K562 (cell line): ENCODE measurements around the gene NDUFA3. TPM values are rescaled to one million over a fixed set of nuclear protein-coding genes. Genes with fewer than 3 reads are reported as not detected.
A peak's percentile ranks its signal among the peaks of the same experiment; 100 is the strongest.

Experiments used
- NR2C2 ChIP-seq, 2 experiments: fragments of 200-800 bp in 1 of 2; sonication (Bioruptor generic) in 1 of 2; sonication (generic) in 1 of 2; formaldehyde crosslinking in 1 of 2; IDR thresholded peaks; 2 replicates each; pipeline versions ENCODE4 v1.6.1 to v1.8.0; 2016 to 2022; ENCODE audit warnings: mild to moderate bottlenecking in 1 of 2, missing compliant biosample characterization in 1 of 2, missing genetic modification characterization in 1 of 2, missing genetic modification reagents in 1 of 2
- ZNF24 ChIP-seq: fragments of 450-650 bp; IDR thresholded peaks from 2 replicates; pipeline ENCODE4 v1.6.1; 2016
- polyA plus RNA-seq, 8 experiments: library from polyadenylated mRNA; depleted of rRNA in 4 of 8; stranded (reverse) in 5 of 8; unstranded in 3 of 8; fragments of >200 nt; fragmentation: Nextera tagmentation in 2 of 8; fragmentation: Illumina TruSeq in 1 of 8; extraction: Ambion mirVana in 2 of 8; extraction: Trizol in 1 of 8; gene quantifications; 2 replicates each; pipeline versions ENCODE4 v1.2.1 to v1.2.3, GENCODE V29; 2011 to 2014; ENCODE audit warnings: inconsistent platforms in 1 of 8, missing spikeins in 1 of 8
- total RNA-seq, 7 experiments: library from RNA; depleted of rRNA in 6 of 7; stranded (reverse); fragments of >200 nt in 6 of 7; fragmentation: Illumina TruSeq in 2 of 7; extraction: Trizol in 2 of 7; gene quantifications; 2 replicates each; pipeline versions ENCODE4 v1.2.1 to v1.2.3, GENCODE V29; 2011 to 2021; ENCODE audit warnings: low replicate concordance in 1 of 7
- TF ChIP-seq, protein P1 (sequence below): fragments of 200-400 bp; formaldehyde crosslinking; IDR thresholded peaks from 2 replicates; pipeline ENCODE4 v1.6.1; 2017; ENCODE audit warnings: mild to moderate bottlenecking, low read depth, low read length, moderate library complexity
- TF ChIP-seq, protein P2 (sequence below): IDR thresholded peaks from 3 replicates; pipeline ENCODE4 v1.6.1; 2011; ENCODE audit warnings: borderline replicate concordance, mild to moderate bottlenecking; ENCODE audit not compliant: insufficient read length, insufficient read depth
- TF ChIP-seq, protein P3 (sequence below): fragments of 450-650 bp; IDR thresholded peaks from 2 replicates; pipeline ENCODE4 v1.6.1; 2016; ENCODE audit warnings: borderline replicate concordance

The NDUFA3 gene
- total and polyA plus RNA-seq, 9 of the 15 experiments (the other 6 are each of a cell fraction or from before 2014, with no cell fraction given) = 39.2 to 279 (median 138) TPM

DNA sequence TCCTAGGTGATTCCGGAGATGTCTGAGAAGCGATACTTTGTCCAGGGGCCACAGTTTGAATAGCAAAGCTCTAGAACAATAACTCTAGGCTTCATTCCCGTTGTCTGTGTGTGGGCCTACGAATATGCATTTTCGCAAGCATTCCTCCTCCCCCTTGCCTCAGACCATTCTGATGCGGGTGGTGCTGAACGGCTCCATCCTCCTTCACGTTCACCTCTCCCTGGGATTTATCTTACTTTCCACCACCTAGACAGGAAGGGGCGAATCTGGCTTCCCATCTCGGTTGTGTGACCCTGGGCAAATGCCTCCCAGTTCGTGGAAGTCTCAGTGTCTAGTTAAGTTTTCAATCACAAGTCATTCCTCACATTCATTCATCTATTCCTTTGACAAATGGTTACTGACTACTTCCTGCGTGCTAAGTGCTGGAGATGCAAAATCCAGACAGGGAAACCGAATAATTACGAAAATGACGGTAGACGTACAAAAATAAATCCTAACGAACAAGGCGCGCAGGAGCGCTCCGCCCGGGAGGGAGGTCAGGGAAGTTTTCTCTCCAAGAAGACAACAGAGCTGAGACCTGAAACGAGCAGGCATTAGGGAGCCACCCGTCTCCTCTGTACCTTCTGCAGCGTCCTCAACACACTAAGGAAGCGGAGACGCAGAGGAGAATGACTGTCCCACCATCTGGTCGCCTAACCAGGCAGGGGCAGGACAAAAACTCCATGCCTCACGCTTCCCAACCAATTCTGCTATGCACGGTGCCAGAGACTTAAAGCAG lies 33.6 kb downstream of the NDUFA3 start (continued):
- TF ChIP-seq, protein P1, sequence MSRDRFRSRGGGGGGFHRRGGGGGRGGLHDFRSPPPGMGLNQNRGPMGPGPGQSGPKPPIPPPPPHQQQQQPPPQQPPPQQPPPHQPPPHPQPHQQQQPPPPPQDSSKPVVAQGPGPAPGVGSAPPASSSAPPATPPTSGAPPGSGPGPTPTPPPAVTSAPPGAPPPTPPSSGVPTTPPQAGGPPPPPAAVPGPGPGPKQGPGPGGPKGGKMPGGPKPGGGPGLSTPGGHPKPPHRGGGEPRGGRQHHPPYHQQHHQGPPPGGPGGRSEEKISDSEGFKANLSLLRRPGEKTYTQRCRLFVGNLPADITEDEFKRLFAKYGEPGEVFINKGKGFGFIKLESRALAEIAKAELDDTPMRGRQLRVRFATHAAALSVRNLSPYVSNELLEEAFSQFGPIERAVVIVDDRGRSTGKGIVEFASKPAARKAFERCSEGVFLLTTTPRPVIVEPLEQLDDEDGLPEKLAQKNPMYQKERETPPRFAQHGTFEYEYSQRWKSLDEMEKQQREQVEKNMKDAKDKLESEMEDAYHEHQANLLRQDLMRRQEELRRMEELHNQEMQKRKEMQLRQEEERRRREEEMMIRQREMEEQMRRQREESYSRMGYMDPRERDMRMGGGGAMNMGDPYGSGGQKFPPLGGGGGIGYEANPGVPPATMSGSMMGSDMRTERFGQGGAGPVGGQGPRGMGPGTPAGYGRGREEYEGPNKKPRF = no peak
- TF ChIP-seq ZNF24 = no peak
- TF ChIP-seq, protein P2, sequence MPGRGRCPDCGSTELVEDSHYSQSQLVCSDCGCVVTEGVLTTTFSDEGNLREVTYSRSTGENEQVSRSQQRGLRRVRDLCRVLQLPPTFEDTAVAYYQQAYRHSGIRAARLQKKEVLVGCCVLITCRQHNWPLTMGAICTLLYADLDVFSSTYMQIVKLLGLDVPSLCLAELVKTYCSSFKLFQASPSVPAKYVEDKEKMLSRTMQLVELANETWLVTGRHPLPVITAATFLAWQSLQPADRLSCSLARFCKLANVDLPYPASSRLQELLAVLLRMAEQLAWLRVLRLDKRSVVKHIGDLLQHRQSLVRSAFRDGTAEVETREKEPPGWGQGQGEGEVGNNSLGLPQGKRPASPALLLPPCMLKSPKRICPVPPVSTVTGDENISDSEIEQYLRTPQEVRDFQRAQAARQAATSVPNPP = no peak
- TF ChIP-seq, protein P3, sequence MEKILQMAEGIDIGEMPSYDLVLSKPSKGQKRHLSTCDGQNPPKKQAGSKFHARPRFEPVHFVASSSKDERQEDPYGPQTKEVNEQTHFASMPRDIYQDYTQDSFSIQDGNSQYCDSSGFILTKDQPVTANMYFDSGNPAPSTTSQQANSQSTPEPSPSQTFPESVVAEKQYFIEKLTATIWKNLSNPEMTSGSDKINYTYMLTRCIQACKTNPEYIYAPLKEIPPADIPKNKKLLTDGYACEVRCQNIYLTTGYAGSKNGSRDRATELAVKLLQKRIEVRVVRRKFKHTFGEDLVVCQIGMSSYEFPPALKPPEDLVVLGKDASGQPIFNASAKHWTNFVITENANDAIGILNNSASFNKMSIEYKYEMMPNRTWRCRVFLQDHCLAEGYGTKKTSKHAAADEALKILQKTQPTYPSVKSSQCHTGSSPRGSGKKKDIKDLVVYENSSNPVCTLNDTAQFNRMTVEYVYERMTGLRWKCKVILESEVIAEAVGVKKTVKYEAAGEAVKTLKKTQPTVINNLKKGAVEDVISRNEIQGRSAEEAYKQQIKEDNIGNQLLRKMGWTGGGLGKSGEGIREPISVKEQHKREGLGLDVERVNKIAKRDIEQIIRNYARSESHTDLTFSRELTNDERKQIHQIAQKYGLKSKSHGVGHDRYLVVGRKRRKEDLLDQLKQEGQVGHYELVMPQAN = peak; percentile 70
- 0 out of 2 replicates have a peak, but pooled peaks have one; percentile 26 for TF ChIP-seq NR2C2 (CRISPR knock-in tag; IDR thresholded peaks at IDR 0.05)
- TF ChIP-seq NR2C2 (tag; IDR thresholded peaks at IDR 0.05) = no peak
